HCT116 (cell line): ENCODE results near the gene MIEN1. TPM values are rescaled to one million over a fixed set of nuclear protein-coding genes. Genes with fewer than 3 reads are reported as not detected.
A peak's percentile ranks its signal among the peaks of the same experiment; 100 is the strongest.

Experiments
- ATAC-seq: fragments of 200-7000 bp; cut with Tn5 transposase; 2 replicates; pipeline ENCODE4 v1.9.1; 2020; ENCODE audit warnings: mild to moderate bottlenecking, moderate library complexity
- BruUV-seq: library from RNA; stranded (reverse); fragments of 400-500 nt; replicated peaks from 2 replicates; lab custom pipeline; 2021; lab: Mats Ljungman, UMichigan
- CTCF ChIA-PET: fragments of 300-600 bp; sonication (Branson Sonifier 250); formaldehyde crosslinking; loops from one replicate; lab custom pipeline; 2021; ENCODE audit warnings: antibody characterized with exemption; lab: Charles Lee
- POLR2A ChIA-PET: fragments of 300-600, 350-600 bp; sonication (Branson Sonifier 250); formaldehyde crosslinking; loops from one replicate; lab custom pipeline; 2021; ENCODE audit warnings: antibody characterized with exemption; lab: Charles Lee
- RAD21 ChIA-PET, 2 experiments: fragments of 300-600 bp; sonication (Branson Sonifier 250); formaldehyde crosslinking; loops; one replicate each; lab custom pipeline; 2023; ENCODE audit warnings: low total read pairs in 2 of 2; ENCODE audit not compliant: uncharacterized antibody in 2 of 2, unreplicated experiment in 2 of 2, low non-redundant PET in 1 of 2; lab: Charles Lee
- DNase-seq: peaks from one replicate; pipeline ENCODE4 v3.0.0-alpha.2; 2010; ENCODE audit warnings: low read depth, low spot score
- H2AFZ ChIP-seq: fragments of 200-600 bp; shearing (Covaris generic), sonication (generic); 2 replicates; pipeline ENCODE4 v1.6.1; 2017; ENCODE audit warnings: low read depth, mixed run types, mixed read lengths, antibody characterized with exemption, low read length; ENCODE audit not compliant: poor library complexity, severe bottlenecking
- H3K27ac ChIP-seq: 2 replicates; pipeline ENCODE4 v1.5.1; 2012; ENCODE audit warnings: low read depth, low read length
- H3K27me3 ChIP-seq: fragments of 200-600 bp; sonication (generic); 2 replicates; pipeline ENCODE4 v1.6.1; 2016; ENCODE audit warnings: mixed run types, low read length, mixed read lengths; ENCODE audit not compliant: insufficient read depth
- H3K36me3 ChIP-seq, 2 experiments: fragments of 200-500 bp in 1 of 2; fragments of 200-600 bp in 1 of 2; sonication (Bioruptor generic) in 1 of 2; sonication (generic) in 1 of 2; 2 replicates each; pipeline versions ENCODE4 v1.5.1 to v1.6.1; 2014 to 2016; ENCODE audit warnings: low read length in 2 of 2, inconsistent platforms in 1 of 2, mixed read lengths in 1 of 2, mixed run types in 1 of 2; ENCODE audit not compliant: insufficient read depth in 2 of 2, control insufficient read depth in 1 of 2
- H3K4me1 ChIP-seq, 2 experiments: fragments of 200-600 bp in 1 of 2; sonication (generic) in 1 of 2; 2 replicates each; pipeline versions ENCODE4 v1.5.1 to v1.6.1; 2012 to 2017; ENCODE audit warnings: low read length in 2 of 2, inconsistent platforms in 1 of 2, mild to moderate bottlenecking in 1 of 2, mixed read lengths in 1 of 2, mixed run types in 1 of 2, moderate library complexity in 1 of 2; ENCODE audit not compliant: insufficient read depth in 2 of 2, control insufficient read depth in 1 of 2
- H3K4me2 ChIP-seq: fragments of 200-600 bp; sonication (generic); 2 replicates; pipeline ENCODE4 v1.6.1; 2017; ENCODE audit warnings: mixed run types, low read length, mixed read lengths
- H3K4me3 ChIP-seq, 2 experiments: fragments of 200-600 bp in 1 of 2; sonication (generic) in 1 of 2; replicated peaks in 1 of 2; 2 replicates each; pipeline ENCODE4 v1.5.1; 2011 to 2016; ENCODE audit warnings: low read length in 2 of 2, control low read depth in 1 of 2, low read depth in 1 of 2, mild to moderate bottlenecking in 1 of 2, mixed read lengths in 1 of 2, mixed run types in 1 of 2
- H3K79me2 ChIP-seq: fragments of 200-600 bp; sonication (generic); 2 replicates; pipeline ENCODE4 v1.6.1; 2017; ENCODE audit warnings: mild to moderate bottlenecking, mixed run types, low read length, moderate library complexity, mixed read lengths; ENCODE audit not compliant: insufficient read depth
- H3K9ac ChIP-seq: fragments of 200-600 bp; sonication (generic); 2 replicates; pipeline ENCODE4 v1.6.1; 2016; ENCODE audit warnings: low read length, mixed read lengths
- H3K9me2 ChIP-seq: fragments of 200-600 bp; sonication (generic), shearing (Covaris generic); 2 replicates; pipeline ENCODE4 v1.6.1; 2017; ENCODE audit warnings: mixed run types, mild to moderate bottlenecking, moderate library complexity; ENCODE audit not compliant: insufficient read depth
- H3K9me3 ChIP-seq, 2 experiments: fragments of 200-500 bp in 1 of 2; fragments of 200-600 bp in 1 of 2; sonication (Bioruptor generic) in 1 of 2; sonication (generic) in 1 of 2; 2 replicates each; pipeline ENCODE4 v1.6.1; 2014 to 2017; ENCODE audit warnings: low read length in 2 of 2, mixed read lengths in 2 of 2, inconsistent platforms in 1 of 2, low read depth in 1 of 2, mild to moderate bottlenecking in 1 of 2, mixed run types in 1 of 2, moderate library complexity in 1 of 2; ENCODE audit not compliant: control insufficient read depth in 1 of 2, insufficient read depth in 1 of 2
- H4K20me1 ChIP-seq: fragments of 200-600 bp; sonication (generic), shearing (Covaris generic); 2 replicates; pipeline ENCODE4 v1.6.1; 2017; ENCODE audit warnings: mixed run types, mild to moderate bottlenecking, moderate library complexity; ENCODE audit not compliant: insufficient read depth
- CBX3 ChIP-seq: IDR thresholded peaks from 2 replicates; pipeline ENCODE4 v1.6.1; 2012; ENCODE audit warnings: low read depth
- EGR1 ChIP-seq: IDR thresholded peaks from 2 replicates; pipeline ENCODE4 v1.6.1; 2012; ENCODE audit warnings: low read depth
- EZH2 ChIP-seq: fragments of 200-600 bp; sonication (generic); IDR thresholded peaks from 2 replicates; pipeline ENCODE4 v1.6.1; 2017; ENCODE audit warnings: antibody characterized with exemption, mixed run types
- EZH2phosphoT487 ChIP-seq: fragments of 200-600 bp; IDR thresholded peaks from 2 replicates; pipeline ENCODE4 v1.6.1; 2018; ENCODE audit warnings: antibody characterized with exemption, borderline replicate concordance
- FOSL1 ChIP-seq: IDR thresholded peaks from 2 replicates; pipeline ENCODE4 v1.6.1; 2012; ENCODE audit warnings: low read depth
- JUND ChIP-seq: IDR thresholded peaks from 2 replicates; pipeline ENCODE4 v1.6.1; 2012
- POLR2A ChIP-seq: IDR thresholded peaks from 2 replicates; pipeline ENCODE4 v1.7.0; 2011; ENCODE audit warnings: borderline replicate concordance; ENCODE audit not compliant: insufficient read depth, insufficient read length; ENCODE audit errors: extremely low read depth
- POLR2AphosphoS5 ChIP-seq: IDR thresholded peaks from 2 replicates; pipeline ENCODE4 v1.6.1; 2011; ENCODE audit warnings: mild to moderate bottlenecking, low read depth, low read length, moderate library complexity
- RAD21 ChIP-seq: IDR thresholded peaks from 2 replicates; pipeline ENCODE4 v1.6.1; 2012; ENCODE audit warnings: low read depth, mild to moderate bottlenecking
- SIN3A ChIP-seq: IDR thresholded peaks from 2 replicates; pipeline ENCODE4 v1.6.1; 2012; ENCODE audit warnings: low read depth
- SP1 ChIP-seq: IDR thresholded peaks from 2 replicates; pipeline ENCODE4 v1.6.1; 2012; ENCODE audit warnings: low read depth
- SRF ChIP-seq: IDR thresholded peaks from 2 replicates; pipeline ENCODE4 v1.6.1; 2012; ENCODE audit warnings: low read depth
- TCF7L2 ChIP-seq: IDR thresholded peaks from 2 replicates; pipeline ENCODE4 v1.7.0; 2011; ENCODE audit warnings: borderline replicate concordance, inconsistent platforms; ENCODE audit not compliant: insufficient read depth, insufficient read length; ENCODE audit errors: extremely low read depth
- YY1 ChIP-seq: IDR thresholded peaks from 2 replicates; pipeline ENCODE4 v1.6.1; 2011; ENCODE audit warnings: low read length, low read depth, moderate library complexity, mild to moderate bottlenecking; ENCODE audit not compliant: insufficient replicate concordance; ENCODE audit errors: extremely low read depth
- ZFX ChIP-seq: fragments of 450-650 bp; IDR thresholded peaks from 2 replicates; pipeline ENCODE4 v1.6.1; 2017
- ZNF274 ChIP-seq: fragments of 200-500 bp; sonication (Bioruptor generic); IDR thresholded peaks from 2 replicates; pipeline ENCODE4 v1.6.1; 2014; ENCODE audit warnings: mild to moderate bottlenecking, low read depth, low read length, inconsistent platforms
- intact Hi-C: fragments of 100-400 bp; cut with micrococcal nuclease; formaldehyde crosslinking; loops from 2 replicates; pipeline ENCODE4 v1.10.0; 2022
- total RNA-seq: library from RNA; stranded (reverse); gene quantifications from one replicate; pipeline ENCODE4 v1.2.1, GENCODE V29; 2021; ENCODE audit not compliant: unreplicated experiment
- TF ChIP-seq, protein P1 (sequence below): IDR thresholded peaks from 2 replicates; pipeline ENCODE4 v1.6.1; 2012; ENCODE audit warnings: low read depth
- TF ChIP-seq, protein P2 (sequence below): IDR thresholded peaks from 2 replicates; pipeline ENCODE4 v1.6.1; 2011; ENCODE audit warnings: mild to moderate bottlenecking, low read length, moderate library complexity; ENCODE audit not compliant: insufficient replicate concordance; ENCODE audit errors: extremely low read depth
- TF ChIP-seq, protein P3 (sequence below), 3 experiments: fragments of 200-600 bp in 1 of 3; sonication (generic) in 1 of 3; IDR thresholded peaks in 2 of 3; conservative IDR thresholded peaks in 1 of 3; 2 replicates each; pipeline ENCODE4 v1.5.1; 2012 to 2017; ENCODE audit warnings: low read depth in 2 of 3, low read length in 2 of 3, antibody characterized with exemption in 1 of 3, borderline replicate concordance in 1 of 3, control low read depth in 1 of 3, mild to moderate bottlenecking in 1 of 3, mixed read lengths in 1 of 3, mixed run types in 1 of 3, moderate library complexity in 1 of 3; ENCODE audit not compliant: insufficient read depth in 1 of 3
- TF ChIP-seq, protein P4 (sequence below): IDR thresholded peaks from 2 replicates; pipeline ENCODE4 v1.6.1; 2012

The MIEN1 gene
- total RNA-seq, 1 experiment from 2014 or later: 73.9 TPM

DNA sequence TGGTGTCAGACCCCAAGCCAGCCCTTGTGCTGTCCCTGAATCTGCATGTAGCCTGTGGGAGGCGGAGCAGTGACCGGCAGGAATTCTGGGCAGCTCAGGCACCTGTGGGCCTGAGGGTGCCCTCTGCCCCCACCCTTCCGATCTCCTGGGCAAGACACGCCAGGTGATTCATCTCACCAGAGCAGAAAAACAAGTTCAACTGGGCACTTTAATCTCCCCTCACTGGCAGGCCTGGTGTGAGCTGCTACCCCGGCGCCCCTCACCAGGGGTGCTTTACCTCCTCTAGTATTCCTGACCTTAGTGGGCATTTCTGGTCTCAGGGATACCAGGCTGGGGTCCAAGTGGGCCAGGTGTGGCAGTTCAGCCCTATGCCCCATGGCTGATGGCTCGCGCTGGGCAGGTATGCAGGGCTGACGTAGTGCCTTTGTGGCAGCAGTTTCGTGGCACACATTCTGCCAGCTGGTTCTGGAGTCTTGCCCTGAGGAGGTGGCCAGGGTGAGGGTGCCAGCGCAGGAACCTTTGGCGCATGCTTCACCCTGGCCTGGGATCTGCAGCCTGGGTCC is 24.5 kb downstream of the MIEN1 start:
- intact Hi-C loops: no loop called here
- CTCF ChIA-PET: interaction anchor here (1.1 to 1.8 kb wide), 5 partner anchors 13 to 84 kb away, joined by 3 to 14 read pairs (median 5); partner anchors contain the start of gene MIEN1
- peak overlapping the region; percentile 53 for H3K9ac ChIP-seq
- RAD21 ChIA-PET: interaction anchor here in 1 of 2 experiments (0.6 kb wide), 1 partner anchor 31 kb away, joined by 5 read pairs; no protein-coding TSS in a partner anchor
- peak overlapping the region; percentile 61 for H3K27ac ChIP-seq
- H3K9me3 ChIP-seq: no peaks in the 10 kb centered on the region
- peak; percentile 60 for DNase-seq
- POLR2A ChIA-PET: interaction anchor here (1.4 kb wide), 1 partner anchor 75 kb away, joined by 4 read pairs; no protein-coding TSS in a partner anchor
- H3K27me3 ChIP-seq: no peaks in the 10 kb centered on the region
- H4K20me1 ChIP-seq: no peaks in the 10 kb centered on the region
- peak; percentile 84 for ATAC-seq
- H2AFZ ChIP-seq: no peak overlapping the region
- peaks cover 4 to 18% of the 10 kb centered on the region in 2 experiments; a peak in 2 of 4 replicates for H3K36me3 ChIP-seq
- no peaks in the 10 kb centered on the region for H3K9me2 ChIP-seq
- H3K4me3 ChIP-seq: peak overlapping the region in 1 of 2 experiments; percentile 42; a peak in 2 of 4 replicates
- BruUV-seq: no TSS peak
- H3K79me2 ChIP-seq: peaks cover 55% of the 10 kb centered on the region
- H3K4me1 ChIP-seq: peaks cover 37 to 52% of the 10 kb centered on the region in 2 experiments
- H3K4me2 ChIP-seq: peak overlapping the region; percentile 82
- TF ChIP-seq EZH2 (no peak), TCF7L2 (no peak), POLR2A (no peak), SIN3A (no peak), RAD21 (peak; percentile 18; the same call in 1 of the 2 replicates), YY1 (no peak), POLR2AphosphoS5 (peak; percentile 44), SP1 (peak; percentile 93), FOSL1 (peak; percentile 69), JUND (peak; percentile 83), ZFX (no peak), ZNF274 (no peak), CBX3 (no peak), EZH2phosphoT487 (no peak), SRF (no peak), EGR1 (no peak)
- TF ChIP-seq, protein P1, sequence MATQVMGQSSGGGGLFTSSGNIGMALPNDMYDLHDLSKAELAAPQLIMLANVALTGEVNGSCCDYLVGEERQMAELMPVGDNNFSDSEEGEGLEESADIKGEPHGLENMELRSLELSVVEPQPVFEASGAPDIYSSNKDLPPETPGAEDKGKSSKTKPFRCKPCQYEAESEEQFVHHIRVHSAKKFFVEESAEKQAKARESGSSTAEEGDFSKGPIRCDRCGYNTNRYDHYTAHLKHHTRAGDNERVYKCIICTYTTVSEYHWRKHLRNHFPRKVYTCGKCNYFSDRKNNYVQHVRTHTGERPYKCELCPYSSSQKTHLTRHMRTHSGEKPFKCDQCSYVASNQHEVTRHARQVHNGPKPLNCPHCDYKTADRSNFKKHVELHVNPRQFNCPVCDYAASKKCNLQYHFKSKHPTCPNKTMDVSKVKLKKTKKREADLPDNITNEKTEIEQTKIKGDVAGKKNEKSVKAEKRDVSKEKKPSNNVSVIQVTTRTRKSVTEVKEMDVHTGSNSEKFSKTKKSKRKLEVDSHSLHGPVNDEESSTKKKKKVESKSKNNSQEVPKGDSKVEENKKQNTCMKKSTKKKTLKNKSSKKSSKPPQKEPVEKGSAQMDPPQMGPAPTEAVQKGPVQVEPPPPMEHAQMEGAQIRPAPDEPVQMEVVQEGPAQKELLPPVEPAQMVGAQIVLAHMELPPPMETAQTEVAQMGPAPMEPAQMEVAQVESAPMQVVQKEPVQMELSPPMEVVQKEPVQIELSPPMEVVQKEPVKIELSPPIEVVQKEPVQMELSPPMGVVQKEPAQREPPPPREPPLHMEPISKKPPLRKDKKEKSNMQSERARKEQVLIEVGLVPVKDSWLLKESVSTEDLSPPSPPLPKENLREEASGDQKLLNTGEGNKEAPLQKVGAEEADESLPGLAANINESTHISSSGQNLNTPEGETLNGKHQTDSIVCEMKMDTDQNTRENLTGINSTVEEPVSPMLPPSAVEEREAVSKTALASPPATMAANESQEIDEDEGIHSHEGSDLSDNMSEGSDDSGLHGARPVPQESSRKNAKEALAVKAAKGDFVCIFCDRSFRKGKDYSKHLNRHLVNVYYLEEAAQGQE: no peak
- TF ChIP-seq, protein P2, sequence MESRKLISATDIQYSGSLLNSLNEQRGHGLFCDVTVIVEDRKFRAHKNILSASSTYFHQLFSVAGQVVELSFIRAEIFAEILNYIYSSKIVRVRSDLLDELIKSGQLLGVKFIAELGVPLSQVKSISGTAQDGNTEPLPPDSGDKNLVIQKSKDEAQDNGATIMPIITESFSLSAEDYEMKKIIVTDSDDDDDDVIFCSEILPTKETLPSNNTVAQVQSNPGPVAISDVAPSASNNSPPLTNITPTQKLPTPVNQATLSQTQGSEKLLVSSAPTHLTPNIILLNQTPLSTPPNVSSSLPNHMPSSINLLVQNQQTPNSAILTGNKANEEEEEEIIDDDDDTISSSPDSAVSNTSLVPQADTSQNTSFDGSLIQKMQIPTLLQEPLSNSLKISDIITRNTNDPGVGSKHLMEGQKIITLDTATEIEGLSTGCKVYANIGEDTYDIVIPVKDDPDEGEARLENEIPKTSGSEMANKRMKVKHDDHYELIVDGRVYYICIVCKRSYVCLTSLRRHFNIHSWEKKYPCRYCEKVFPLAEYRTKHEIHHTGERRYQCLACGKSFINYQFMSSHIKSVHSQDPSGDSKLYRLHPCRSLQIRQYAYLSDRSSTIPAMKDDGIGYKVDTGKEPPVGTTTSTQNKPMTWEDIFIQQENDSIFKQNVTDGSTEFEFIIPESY: no peak
- TF ChIP-seq, protein P3, sequence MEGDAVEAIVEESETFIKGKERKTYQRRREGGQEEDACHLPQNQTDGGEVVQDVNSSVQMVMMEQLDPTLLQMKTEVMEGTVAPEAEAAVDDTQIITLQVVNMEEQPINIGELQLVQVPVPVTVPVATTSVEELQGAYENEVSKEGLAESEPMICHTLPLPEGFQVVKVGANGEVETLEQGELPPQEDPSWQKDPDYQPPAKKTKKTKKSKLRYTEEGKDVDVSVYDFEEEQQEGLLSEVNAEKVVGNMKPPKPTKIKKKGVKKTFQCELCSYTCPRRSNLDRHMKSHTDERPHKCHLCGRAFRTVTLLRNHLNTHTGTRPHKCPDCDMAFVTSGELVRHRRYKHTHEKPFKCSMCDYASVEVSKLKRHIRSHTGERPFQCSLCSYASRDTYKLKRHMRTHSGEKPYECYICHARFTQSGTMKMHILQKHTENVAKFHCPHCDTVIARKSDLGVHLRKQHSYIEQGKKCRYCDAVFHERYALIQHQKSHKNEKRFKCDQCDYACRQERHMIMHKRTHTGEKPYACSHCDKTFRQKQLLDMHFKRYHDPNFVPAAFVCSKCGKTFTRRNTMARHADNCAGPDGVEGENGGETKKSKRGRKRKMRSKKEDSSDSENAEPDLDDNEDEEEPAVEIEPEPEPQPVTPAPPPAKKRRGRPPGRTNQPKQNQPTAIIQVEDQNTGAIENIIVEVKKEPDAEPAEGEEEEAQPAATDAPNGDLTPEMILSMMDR (IDR thresholded peaks at IDR 0.05 in 2 of 3, conservative IDR thresholded peaks at IDR 0.05 in 1 of 3; ENCODE audit: borderline replicate concordance in 1 of 3, insufficient read depth in 1 of 3, low read depth in 2 of 3, low read length in 2 of 3): no peak
- TF ChIP-seq, protein P4, sequence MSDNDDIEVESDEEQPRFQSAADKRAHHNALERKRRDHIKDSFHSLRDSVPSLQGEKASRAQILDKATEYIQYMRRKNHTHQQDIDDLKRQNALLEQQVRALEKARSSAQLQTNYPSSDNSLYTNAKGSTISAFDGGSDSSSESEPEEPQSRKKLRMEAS: peak; percentile 45; the same call in 1 of the 2 replicates
